ENCODE measurements around the gene PON3. TPM values are rescaled to one million over a fixed set of nuclear protein-coding genes. Genes with fewer than 3 reads are reported as not detected.

PON3 gene
- total and polyA plus RNA-seq, 2 of the 4 experiments (the other 2 are of a cell fraction) = not detected

DNA sequence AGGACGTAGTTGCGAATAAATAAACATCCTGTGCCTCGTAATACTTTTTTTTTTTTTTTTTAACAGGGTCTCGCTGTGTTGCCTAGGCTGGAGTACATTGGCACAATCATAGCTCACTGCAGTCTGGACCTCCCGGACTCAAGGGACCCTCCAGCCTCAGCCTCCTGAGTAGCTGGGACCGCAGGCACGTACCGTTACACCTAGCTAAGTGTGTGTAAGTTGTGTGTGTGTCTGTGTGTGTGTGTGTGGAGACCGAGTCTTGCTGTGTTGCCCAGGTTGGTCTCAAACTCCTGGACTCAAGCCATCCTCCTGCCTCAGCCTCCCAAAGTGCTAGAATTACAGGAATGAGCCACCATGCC lies 39.2 kb upstream of the PON3 start:
- Histone ChIP-seq H2BK120ac (ENCODE audit: low read depth, low read length) (peak overlapping the region; percentile 89), H3K9me1 (ENCODE audit: insufficient read depth, low read length) (peaks cover 5% of the 10 kb centered on the region), H3K9me3 (ENCODE audit: control insufficient read depth, insufficient read depth, low read length) (no peaks in the 10 kb centered on the region), H3K79me1 (ENCODE audit: low read depth in 1 of 2, low read length in 2 of 2) (peaks cover 22 to 28% of the 10 kb centered on the region in 2 experiments), H3K4me2 (ENCODE audit: low read depth, low read length) (peak overlapping the region; percentile 84), H3K9ac (ENCODE audit: low read depth, low read length) (peak overlapping the region; percentile 84), H3K18ac (ENCODE audit: low read depth, low read length) (peak overlapping the region; percentile 68), H4K5ac (ENCODE audit: low read depth, low read length) (peak overlapping the region; percentile 91), H3K23ac (ENCODE audit: low read depth, low read length) (peak overlapping the region; percentile 94; the same call in 1 of the 2 replicates), H4K20me1 (ENCODE audit: insufficient read depth, low read length) (no peaks in the 10 kb centered on the region), H3K56ac (ENCODE audit: extremely low read depth, insufficient read depth, low read length) (peak overlapping the region; percentile 85; the same call in 1 of the 2 replicates), H4K8ac (ENCODE audit: low read depth in 2 of 2, low read length in 2 of 2) (peak overlapping the region; percentile 92 to 100), H2BK20ac (ENCODE audit: low read depth, low read length) (no peak overlapping the region; the same call in 1 of the 2 replicates), H2BK15ac (ENCODE audit: low read depth, low read length) (peak overlapping the region; percentile 90; the same call in 1 of the 3 replicates), H3K14ac (replicated peaks; ENCODE audit: low read depth, low read length) (peak overlapping the region; percentile 99), H3K27me3 (ENCODE audit: control insufficient read depth, insufficient read depth, low read length) (no peaks in the 10 kb centered on the region), H2AFZ (replicated peaks; ENCODE audit: low read length, poor library complexity) (peak overlapping the region; percentile 100), H3K4me1 (ENCODE audit: control insufficient read depth, insufficient read depth, low read length) (peaks cover 5% of the 10 kb centered on the region), H3K27ac (ENCODE audit: insufficient read depth, low read length) (peak overlapping the region; percentile 95; the same call in 1 of the 2 replicates), H3K4ac (ENCODE audit: low read depth, low read length) (peak overlapping the region; percentile 96), H2AK5ac (ENCODE audit: low read depth, low read length) (peak overlapping the region; percentile 92), H3K36me3 (ENCODE audit: control insufficient read depth, insufficient read depth, low read length) (no peaks in the 10 kb centered on the region; the same call in none of the 2 replicates), H3K4me3 (ENCODE audit: insufficient read depth, low read depth, low read length) (peak overlapping the region; percentile 86), H2AK9ac (replicated peaks; ENCODE audit: low read depth, low read length, poor library complexity) (peak overlapping the region; percentile 87), H4K91ac (ENCODE audit: insufficient read depth, low read depth, low read length) (peak overlapping the region; percentile 94), H2BK5ac (ENCODE audit: low read depth, low read length, poor library complexity, severe bottlenecking) (peak overlapping the region; percentile 98)
- in situ Hi-C loops (cut with MboI; ENCODE audit: low sequenced_read_pairs) = no loop called here
- intact Hi-C loops (cut with micrococcal nuclease) = no loop called here
- POLR2A ChIA-PET (ENCODE audit: unreplicated experiment) = interaction anchor here (0.6 to 0.7 kb wide), 3 partner anchors 8 to 1207 kb away, joined by 6 to 13 read pairs (median 11); no protein-coding TSS in a partner anchor
- no CpG with 5 or more reads among the region's 9 CpGs for WGBS, 2 experiments (ENCODE audit: extremely low coverage in 2 of 2, insufficient read length in 1 of 2)
- no peak for DNase-seq
- ATAC-seq (ENCODE audit: low read depth) = no peak
- CTCF ChIA-PET = interaction anchor here (0.7 to 1.3 kb wide), 2 partner anchors 24 to 42 kb away, joined by 3 to 8 read pairs; no protein-coding TSS in a partner anchor
- dilution Hi-C loops (cut with HindIII; ENCODE audit: low sequenced_read_pairs, unreplicated experiment) = no loop called here
- TF ChIP-seq RAD21 (IDR thresholded peaks at IDR 0.05; ENCODE audit: low read length) = no peak
- no peak for TF ChIP-seq SMC3 (IDR thresholded peaks at IDR 0.05; ENCODE audit: low read depth, low read length)
- no peak for TF ChIP-seq NFE2L2 (IDR thresholded peaks at IDR 0.05; ENCODE audit: low read depth, low read length)
- no peak for TF ChIP-seq FOS (IDR thresholded peaks at IDR 0.05; ENCODE audit: low read depth, low read length)
- no peak for TF ChIP-seq CEBPB (IDR thresholded peaks at IDR 0.05; ENCODE audit: low read depth, low read length)
- TF ChIP-seq POLR2A (IDR thresholded peaks at IDR 0.05; ENCODE audit: low read depth, low read length) = no peak
- no peak for TF ChIP-seq RFX5 (IDR thresholded peaks at IDR 0.05; ENCODE audit: low read depth, low read length)
- TF ChIP-seq CHD1 (IDR thresholded peaks at IDR 0.05; ENCODE audit: low read depth, low read length) = no peak
- no peak for TF ChIP-seq RCOR1 (IDR thresholded peaks at IDR 0.05; ENCODE audit: insufficient replicate concordance, low read length)
- TF ChIP-seq, protein P1, sequence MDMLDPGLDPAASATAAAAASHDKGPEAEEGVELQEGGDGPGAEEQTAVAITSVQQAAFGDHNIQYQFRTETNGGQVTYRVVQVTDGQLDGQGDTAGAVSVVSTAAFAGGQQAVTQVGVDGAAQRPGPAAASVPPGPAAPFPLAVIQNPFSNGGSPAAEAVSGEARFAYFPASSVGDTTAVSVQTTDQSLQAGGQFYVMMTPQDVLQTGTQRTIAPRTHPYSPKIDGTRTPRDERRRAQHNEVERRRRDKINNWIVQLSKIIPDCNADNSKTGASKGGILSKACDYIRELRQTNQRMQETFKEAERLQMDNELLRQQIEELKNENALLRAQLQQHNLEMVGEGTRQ (IDR thresholded peaks at IDR 0.05; ENCODE audit: low read depth, low read length) = no peak
- TF ChIP-seq MAFK (IDR thresholded peaks at IDR 0.05; ENCODE audit: low read depth, low read length) = no peak
- BruUV-seq (replicated peaks) = no TSS peak

Data from IMR-90 (cell line).